ENCODE data around the gene MYL10. TPM values are rescaled to one million over a fixed set of nuclear protein-coding genes. Genes with fewer than 3 reads are reported as not detected.
"Not testable (repeated sequence)": the region's sequence is repeated elsewhere in the genome, so short reads cannot be mapped to it uniquely, and the experiment has no call there.

Gene MYL10
- total RNA-seq, 4 donors from 2014 or later = not detected

GRCh38 chr7:101645951-101646350 is 16.9 kb upstream of the MYL10 start:
- no peak overlapping the region for H3K27ac ChIP-seq (replicated peaks in 1 of 4)
- H3K4me3 ChIP-seq = no peak overlapping the region
- H3K4me1 ChIP-seq = peaks cover 0 to 6% (median 5%) of the 10 kb centered on the region in 4 donors
- no peak for DNase-seq (ENCODE audit: extremely low spot score)
- H3K9me3 ChIP-seq = no peaks in the 10 kb centered on the region
- peaks cover 0 to 12% (median 0%) of the 10 kb centered on the region in 4 donors for H3K27me3 ChIP-seq
- TF ChIP-seq CTCF (IDR thresholded peaks at IDR 0.05) (no peak), EP300 (IDR thresholded peaks at IDR 0.05) (no peak), POLR2AphosphoS5 (IDR thresholded peaks at IDR 0.05) (no peak), POLR2A (IDR thresholded peaks at IDR 0.05; ENCODE audit: low read depth) (no peak)
- intact Hi-C loops (cut with DNase I) = no loop called here
- WGBS = 95% methylated on average over 13 of the region's 13 CpGs
- H3K36me3 ChIP-seq = no peaks in the 10 kb centered on the region

GRCh38 chr7:101644879-101645278 is 15.8 kb upstream of the MYL10 start:
- Histone ChIP-seq H3K36me3 (no peaks in the 10 kb centered on the region), H3K27me3 (peaks cover 0 to 4% (median 0%) of the 10 kb centered on the region in 4 donors), H3K4me1 (peaks cover 0 to 6% (median 2%) of the 10 kb centered on the region in 4 donors), H3K27ac (replicated peaks in 1 of 4) (no peak overlapping the region), H3K9me3 (no peaks in the 10 kb centered on the region), H3K4me3 (no peak overlapping the region)
- 33% methylated on average over 18 of the region's 18 CpGs for WGBS
- intact Hi-C loops (cut with DNase I) = no loop called here
- TF ChIP-seq EP300 (IDR thresholded peaks at IDR 0.05) (no peak), POLR2AphosphoS5 (IDR thresholded peaks at IDR 0.05) (no peak), CTCF (IDR thresholded peaks at IDR 0.05) (no peak)
- DNase-seq (ENCODE audit: extremely low spot score) = no peak

GRCh38 chr7:101639127-101639526 is 10.0 kb upstream of the MYL10 start:
- H3K4me1 ChIP-seq; DNase-seq (ENCODE audit: extremely low spot score); H3K27me3 ChIP-seq; intact Hi-C loops (cut with DNase I); H3K9me3 ChIP-seq; H3K4me3 ChIP-seq; H3K27ac ChIP-seq (replicated peaks in 1 of 4); H3K36me3 ChIP-seq: not testable (repeated sequence)
- WGBS = 84% methylated on average over 4 of the region's 4 CpGs

- Histone ChIP-seq H3K4me3 (no peak overlapping the region), H3K4me1 (no peaks in the 10 kb centered on the region), H3K36me3 (no peaks in the 10 kb centered on the region), H3K9me3 (peaks cover 0 to 7% (median 0%) of the 10 kb centered on the region in 4 donors), H3K27ac (replicated peaks in 1 of 4) (no peak overlapping the region), H3K27me3 (no peaks in the 10 kb centered on the region)
- 71% methylated on average over 9 of the region's 9 CpGs for WGBS
- no peak for DNase-seq (ENCODE audit: extremely low spot score)
- no peak for TF ChIP-seq POLR2A (IDR thresholded peaks at IDR 0.05; ENCODE audit: low read depth)
- no peak for TF ChIP-seq POLR2AphosphoS5 (IDR thresholded peaks at IDR 0.05)
- TF ChIP-seq EP300 (IDR thresholded peaks at IDR 0.05) = no peak
- TF ChIP-seq CTCF (IDR thresholded peaks at IDR 0.05) = no peak
- intact Hi-C loops (cut with DNase I) = no loop called here
Observed at GRCh38 chr7:101636822-101637623, 7.9 kb upstream of the MYL10 start.

- Histone ChIP-seq H3K4me1 (peaks cover 0 to 3% (median 0%) of the 10 kb centered on the region in 4 donors), H3K9me3 (peaks cover 0 to 7% (median 0%) of the 10 kb centered on the region in 4 donors), H3K27me3 (peaks cover 0 to 4% (median 0%) of the 10 kb centered on the region in 4 donors), H3K4me3 (no peak overlapping the region), H3K36me3 (no peaks in the 10 kb centered on the region), H3K27ac (replicated peaks in 1 of 4) (no peak overlapping the region)
- TF ChIP-seq POLR2A (IDR thresholded peaks at IDR 0.05; ENCODE audit: low read depth) (no peak), CTCF (IDR thresholded peaks at IDR 0.05) (no peak), POLR2AphosphoS5 (IDR thresholded peaks at IDR 0.05) (no peak), EP300 (IDR thresholded peaks at IDR 0.05) (no peak)
- intact Hi-C loops (cut with DNase I) = no loop called here
- no peak for DNase-seq (ENCODE audit: extremely low spot score)
- 94% methylated on average over 2 of the region's 2 CpGs for WGBS
Observed at GRCh38 chr7:101635484-101635883, 6.4 kb upstream of the MYL10 start.
